ENCODE data around the gene SLC1A2. TPM values are rescaled to one million over a fixed set of nuclear protein-coding genes. Genes with fewer than 3 reads are reported as not detected.

The SLC1A2 gene
- total RNA-seq, 1 donor from 2014 or later: not detected

- Histone ChIP-seq H3K36me3 (ENCODE audit: control insufficient read depth, insufficient read depth, low read length) (no peaks in the 10 kb centered on the region), H3K27me3 (ENCODE audit: control insufficient read depth, insufficient read depth, low read length) (no peaks in the 10 kb centered on the region), H3K4me3 (ENCODE audit: low read depth, low read length) (no peak overlapping the region)
- no peak for TF ChIP-seq CTCF (IDR thresholded peaks at IDR 0.05; ENCODE audit: insufficient read depth, low read length, poor library complexity, severe bottlenecking)
- peak; percentile 72 for DNase-seq (ENCODE audit: low read depth)
Observed at GRCh38 chr11:35235936-35236666, 183.3 kb downstream of the SLC1A2 start.

GRCh38 chr11:35235498-35235897 is 183.9 kb downstream of the SLC1A2 start:
- no peak for TF ChIP-seq CTCF (IDR thresholded peaks at IDR 0.05; ENCODE audit: insufficient read depth, low read length, poor library complexity, severe bottlenecking)
- Histone ChIP-seq H3K36me3 (ENCODE audit: control insufficient read depth, insufficient read depth, low read length) (no peaks in the 10 kb centered on the region), H3K4me3 (ENCODE audit: low read depth, low read length) (no peak overlapping the region), H3K27me3 (ENCODE audit: control insufficient read depth, insufficient read depth, low read length) (no peaks in the 10 kb centered on the region)
- DNase-seq (ENCODE audit: low read depth): no peak

- no peak for TF ChIP-seq CTCF (IDR thresholded peaks at IDR 0.05; ENCODE audit: insufficient read depth, low read length, poor library complexity, severe bottlenecking)
- H3K36me3 ChIP-seq (ENCODE audit: control insufficient read depth, insufficient read depth, low read length): no peaks in the 10 kb centered on the region
- DNase-seq (ENCODE audit: low read depth): no peak
- no peaks in the 10 kb centered on the region for H3K27me3 ChIP-seq (ENCODE audit: control insufficient read depth, insufficient read depth, low read length)
- H3K4me3 ChIP-seq (ENCODE audit: low read depth, low read length): no peak overlapping the region
Observed at GRCh38 chr11:35235157-35235468, 184.2 kb downstream of the SLC1A2 start.

GRCh38 chr11:35234460-35235156 is 184.8 kb downstream of the SLC1A2 start:
- no peaks in the 10 kb centered on the region for H3K27me3 ChIP-seq (ENCODE audit: control insufficient read depth, insufficient read depth, low read length)
- no peaks in the 10 kb centered on the region for H3K36me3 ChIP-seq (ENCODE audit: control insufficient read depth, insufficient read depth, low read length)
- TF ChIP-seq CTCF (IDR thresholded peaks at IDR 0.05; ENCODE audit: insufficient read depth, low read length, poor library complexity, severe bottlenecking): no peak
- no peak for DNase-seq (ENCODE audit: low read depth)
- no peak overlapping the region for H3K4me3 ChIP-seq (ENCODE audit: low read depth, low read length)

GRCh38 chr11:35233518-35233917 is 185.8 kb downstream of the SLC1A2 start:
- peaks cover 1% of the 10 kb centered on the region for H3K36me3 ChIP-seq (ENCODE audit: control insufficient read depth, insufficient read depth, low read length)
- DNase-seq (ENCODE audit: low read depth): no peak
- no peak for TF ChIP-seq CTCF (IDR thresholded peaks at IDR 0.05; ENCODE audit: insufficient read depth, low read length, poor library complexity, severe bottlenecking)
- H3K4me3 ChIP-seq (ENCODE audit: low read depth, low read length): no peak overlapping the region
- H3K27me3 ChIP-seq (ENCODE audit: control insufficient read depth, insufficient read depth, low read length): no peaks in the 10 kb centered on the region
